ENCODE data around the gene USP21. TPM values are rescaled to one million over a fixed set of nuclear protein-coding genes. Genes with fewer than 3 reads are reported as not detected.

The USP21 gene
- total and polyA plus RNA-seq, 2 of the 13 experiments (the other 11 are each of a cell fraction or from before 2014, with no cell fraction given), result 10.1 to 33.1 TPM

GRCh38 chr1:161157867-161158266 is 1.4 kb upstream of the USP21 start:
- Histone ChIP-seq H3K4me2 (ENCODE audit: low read depth, low read length) (no peak overlapping the region), H3K27ac (ENCODE audit: extremely low read length, insufficient read depth, low read length) (no peak overlapping the region), H4K20me1 (ENCODE audit: insufficient read depth, low read length) (no peaks in the 10 kb centered on the region), H3K36me3 (replicated peaks in 1 of 2; ENCODE audit: control insufficient read depth in 1 of 2, insufficient read depth in 2 of 2, low read length in 2 of 2) (peaks cover 8 to 25% of the 10 kb centered on the region in 2 experiments; a peak in 4 of 5 replicates), H3K4me3 (replicated peaks in 1 of 3; ENCODE audit: insufficient read depth in 1 of 3, low read depth in 2 of 3, low read length in 3 of 3) (no peak overlapping the region), H3K27me3 (ENCODE audit: control insufficient read depth in 1 of 2, insufficient read depth in 2 of 2, low read length in 2 of 2) (no peaks in the 10 kb centered on the region; a peak in 1 of 5 replicates), H2AFZ (ENCODE audit: low read length) (no peak overlapping the region), H3K79me2 (ENCODE audit: insufficient read depth, low read length) (peaks cover 17% of the 10 kb centered on the region), H3K4me1 (ENCODE audit: insufficient read depth, low read length) (peaks cover 48% of the 10 kb centered on the region), H3K9ac (ENCODE audit: insufficient read depth, low read depth, low read length) (no peak overlapping the region), H3K9me3 (ENCODE audit: low read length) (no peaks in the 10 kb centered on the region)
- intact Hi-C loops (cut with micrococcal nuclease; ENCODE audit: unreplicated experiment) (no loop called here), in situ Hi-C loops (cut with HindIII; ENCODE audit: extremely low pct_ligation_motif_present, low pct_unique_long_range_greater_than_20kb) (no loop called here)
- DNase-seq (ENCODE audit: low spot score) (no peak), FAIRE-seq (no peak), ATAC-seq (no peak)
- WGBS (ENCODE audit: low lambda C conversion rate), result 100% methylated on average over 1 of the region's 1 CpG
- TF ChIP-seq HHEX (CRISPR knock-in tag; IDR thresholded peaks at IDR 0.05) (no peak), NFE2L1 (CRISPR knock-in tag; IDR thresholded peaks at IDR 0.05; ENCODE audit: borderline replicate concordance) (no peak), NBN (conservative IDR thresholded peaks at IDR 0.05) (no peak), FOXO4 (CRISPR knock-in tag; conservative IDR thresholded peaks at IDR 0.05) (no peak), MATR3 (CRISPR knock-in tag; IDR thresholded peaks at IDR 0.05) (no peak), JDP2 (CRISPR knock-in tag; IDR thresholded peaks at IDR 0.05; ENCODE audit: borderline replicate concordance) (no peak), ATF7-NPFF (CRISPR knock-in tag; IDR thresholded peaks at IDR 0.05; ENCODE audit: low read depth) (no peak), ZNF644 (CRISPR knock-in tag; IDR thresholded peaks at IDR 0.05; ENCODE audit: low read depth) (no peak), RXRA (CRISPR knock-in tag; IDR thresholded peaks at IDR 0.05) (no peak), ZNF362 (CRISPR knock-in tag; IDR thresholded peaks at IDR 0.05; ENCODE audit: borderline replicate concordance) (no peak), HOXA3 (CRISPR knock-in tag; IDR thresholded peaks at IDR 0.05) (no peak), SRY (CRISPR knock-in tag; IDR thresholded peaks at IDR 0.05) (no peak), HINFP (CRISPR knock-in tag; IDR thresholded peaks at IDR 0.05; ENCODE audit: low read depth) (no peak), E2F1 (CRISPR knock-in tag; IDR thresholded peaks at IDR 0.05) (no peak), ATM (IDR thresholded peaks at IDR 0.05; ENCODE audit: borderline replicate concordance) (no peak), ZFP41 (CRISPR knock-in tag; IDR thresholded peaks at IDR 0.05; ENCODE audit: borderline replicate concordance) (no peak), ZNF263 (CRISPR knock-in tag; IDR thresholded peaks at IDR 0.05) (no peak)
- POLR2A ChIA-PET, result interaction anchor here (1.0 to 2.2 kb wide), 2 partner anchors 8 to 25 kb away, joined by 3 to 5 read pairs; partner anchors contain the start of genes DEDD and PPOX
- CTCF ChIA-PET (ENCODE audit: low intra/inter-chr PET ratio, low total read pairs), result no interaction called here
- BruUV-seq (replicated peaks), result no TSS peak
